Esophagus mucosa (tissue), 1 donor: ENCODE data around the gene MAEA. TPM values are rescaled to one million over a fixed set of nuclear protein-coding genes. Genes with fewer than 3 reads are reported as not detected.
"Not testable (repeated sequence)": the region's sequence is repeated elsewhere in the genome, so short reads cannot be mapped to it uniquely, and the experiment has no call there.

Source experiments
- ATAC-seq: fragments of 200-7000 bp; cut with Tn5 transposase; one replicate; pipeline ENCODE4 v1.9.1; 2020
- total RNA-seq: library from RNA; stranded (reverse); gene quantifications from one replicate; pipeline ENCODE4 v1.2.4, GENCODE V29; 2023
- donor health status: DM: yes; HTN: yes; CAD: no.

The MAEA gene
- total RNA-seq, 1 donor from 2014 or later: 59.4 TPM

DNA sequence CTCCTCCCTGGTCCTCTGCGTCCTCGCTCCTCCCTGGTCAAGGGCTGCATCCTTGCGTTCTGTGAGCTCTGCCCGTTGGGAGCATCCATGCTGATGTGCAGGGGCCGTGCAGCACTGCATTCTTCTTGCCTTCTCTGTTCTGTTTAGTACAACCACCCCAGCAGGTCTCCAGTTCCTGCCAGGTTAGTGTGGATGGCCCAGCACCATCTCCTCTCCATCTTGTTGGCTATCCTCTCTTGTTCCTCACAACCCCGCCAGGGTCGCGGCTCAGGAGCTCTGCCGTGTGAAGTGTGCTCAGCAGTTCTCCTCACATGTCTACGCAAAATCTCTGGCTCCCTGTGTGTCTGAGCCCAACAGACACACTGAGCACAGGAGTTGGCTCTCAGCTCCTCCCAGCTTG, 10.4 kb upstream of the MAEA start:
- no peak for ATAC-seq

GRCh38 chr4:1283711-1284110, 6.0 kb upstream of the MAEA start:
- ATAC-seq: no peak

DNA sequence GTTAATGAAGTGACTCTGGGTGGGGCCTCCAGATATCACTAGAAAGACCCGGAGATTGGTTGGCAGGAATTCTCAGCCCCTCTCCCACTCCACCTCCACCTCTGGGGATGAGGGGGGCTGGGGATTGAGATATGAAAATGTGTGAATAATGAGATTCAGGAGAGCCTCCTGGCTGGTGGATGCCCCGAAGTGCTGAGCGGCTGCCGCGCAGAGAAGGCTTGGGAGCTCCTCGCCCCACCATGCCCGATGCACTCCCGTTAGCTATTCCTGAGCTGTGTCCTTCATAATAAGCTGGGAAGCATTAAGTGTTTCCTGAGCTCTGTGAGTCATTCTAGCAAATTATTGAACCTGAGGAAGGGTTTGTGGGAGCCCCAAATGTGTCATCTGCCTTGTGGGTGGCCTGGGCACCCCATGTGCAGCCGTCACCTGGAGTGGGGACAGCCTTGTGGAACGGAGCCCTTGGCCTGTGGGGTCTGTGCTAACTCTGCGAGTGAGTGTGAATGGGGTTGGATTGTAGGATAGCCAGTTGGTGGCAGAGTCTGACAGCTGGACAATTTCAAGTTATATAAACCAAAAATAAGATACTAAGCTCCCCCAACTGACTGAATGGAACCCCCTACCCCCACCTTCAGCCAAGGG, 4.4 kb upstream of the MAEA start:
- no peak for ATAC-seq

DNA sequence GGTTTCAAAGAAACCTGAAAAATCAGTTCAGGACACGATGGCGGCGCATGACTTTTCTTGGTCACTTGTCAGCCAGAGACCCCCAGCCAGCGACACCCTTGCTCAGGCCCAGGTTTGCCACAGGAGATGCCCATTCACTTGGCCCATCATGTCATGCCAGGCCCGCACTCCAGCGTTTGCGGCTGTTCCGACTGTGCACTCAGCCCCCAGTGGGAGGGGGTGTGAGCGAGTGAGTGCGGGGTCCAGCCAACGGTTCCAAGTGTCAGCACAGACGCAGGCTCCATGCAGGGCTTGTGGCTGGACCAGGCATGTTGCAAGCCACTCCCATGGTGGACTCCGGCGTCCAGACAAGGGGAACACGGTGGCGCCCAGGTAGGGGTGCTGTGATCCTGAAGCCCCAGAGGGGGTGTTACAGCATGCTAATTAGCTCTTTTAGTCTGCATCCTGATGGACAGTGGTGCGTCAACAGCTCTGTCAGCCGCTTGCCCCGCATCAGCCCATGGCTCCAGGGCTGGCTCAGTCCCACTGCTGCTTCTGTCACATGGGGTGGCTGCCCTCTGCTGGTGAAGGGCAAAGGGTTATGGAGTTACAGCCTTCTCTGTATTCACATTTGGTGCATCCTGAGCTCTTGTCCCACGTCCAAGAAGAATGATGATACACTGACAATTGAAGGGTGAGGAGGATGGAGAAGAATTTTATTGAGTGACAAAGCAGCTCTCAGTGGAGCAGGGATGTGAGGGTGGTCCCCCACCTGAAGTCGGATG, 3.7 kb upstream of the MAEA start:
- ATAC-seq: no peak

DNA sequence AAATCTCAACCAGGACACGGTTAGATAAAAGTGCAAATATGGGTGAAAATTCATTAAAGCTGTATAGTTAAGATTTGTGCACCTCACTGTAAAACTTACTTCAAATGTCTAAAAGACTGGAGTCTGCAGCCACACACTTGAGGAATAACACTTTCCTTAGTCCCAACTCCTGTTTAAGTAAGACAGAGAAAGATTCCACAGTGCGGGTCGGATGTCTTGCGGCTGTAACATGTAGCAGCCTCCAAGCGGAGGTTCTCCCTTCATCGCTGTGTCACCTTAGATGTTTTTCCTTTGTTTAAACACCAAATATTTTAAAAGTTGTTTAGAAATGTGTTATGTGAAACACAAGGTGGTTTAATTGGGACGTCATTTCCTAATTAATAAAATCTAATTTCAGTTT, 905 bp upstream of the MAEA start:
- ATAC-seq: no peak

- ATAC-seq: peak; percentile 54
Measured at GRCh38 chr4:1290165-1290977, 680 bp downstream of the MAEA start.

GRCh38 chr4:1291091-1291490, 1.4 kb downstream of the MAEA start:
- ATAC-seq: no peak

DNA sequence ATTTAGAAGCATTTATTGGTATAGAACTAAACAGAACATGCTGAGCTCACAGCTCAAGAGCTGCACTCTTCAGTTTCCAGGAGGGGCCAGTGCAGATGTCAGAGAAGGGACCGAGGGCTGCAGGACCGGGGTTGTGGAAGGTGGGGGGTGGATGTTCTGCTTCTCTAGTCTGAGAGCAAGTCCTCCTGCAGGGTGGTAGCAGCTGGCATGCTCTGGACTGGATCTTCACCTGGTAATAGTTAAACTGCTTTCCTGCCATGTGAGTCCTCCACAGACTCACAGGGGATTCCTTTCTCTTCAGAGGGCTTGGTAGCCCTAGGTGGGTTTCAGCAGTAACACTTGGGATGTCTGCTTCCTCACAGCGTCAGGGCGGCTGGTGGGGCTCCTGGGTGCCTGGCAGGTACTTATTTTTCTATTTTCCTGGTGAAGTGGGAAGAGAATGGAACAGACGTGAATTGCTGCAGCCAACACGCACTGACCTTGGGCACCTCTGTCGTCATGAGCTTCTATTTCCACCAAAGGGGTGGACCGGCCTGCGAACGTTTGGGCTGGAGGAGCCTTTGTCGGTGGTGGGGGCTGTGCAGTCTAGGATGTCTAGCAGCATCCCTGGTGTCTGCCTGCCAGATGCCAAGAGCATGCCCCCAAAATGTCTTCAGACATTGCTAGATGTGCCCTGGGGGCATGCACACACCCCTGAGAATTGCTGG, 2.5 kb downstream of the MAEA start:
- ATAC-seq: no peak

GRCh38 chr4:1292703-1293011, 3.0 kb downstream of the MAEA start:
- ATAC-seq: not testable (repeated sequence)

- no peak for ATAC-seq
Measured at GRCh38 chr4:1293531-1293941, 3.8 kb downstream of the MAEA start.

GRCh38 chr4:1293991-1294390, 4.3 kb downstream of the MAEA start:
- ATAC-seq: no peak

- no peak for ATAC-seq
Measured at GRCh38 chr4:1294424-1294823, 4.7 kb downstream of the MAEA start.

- ATAC-seq: no peak
Measured at GRCh38 chr4:1294891-1295290, 5.2 kb downstream of the MAEA start.

DNA sequence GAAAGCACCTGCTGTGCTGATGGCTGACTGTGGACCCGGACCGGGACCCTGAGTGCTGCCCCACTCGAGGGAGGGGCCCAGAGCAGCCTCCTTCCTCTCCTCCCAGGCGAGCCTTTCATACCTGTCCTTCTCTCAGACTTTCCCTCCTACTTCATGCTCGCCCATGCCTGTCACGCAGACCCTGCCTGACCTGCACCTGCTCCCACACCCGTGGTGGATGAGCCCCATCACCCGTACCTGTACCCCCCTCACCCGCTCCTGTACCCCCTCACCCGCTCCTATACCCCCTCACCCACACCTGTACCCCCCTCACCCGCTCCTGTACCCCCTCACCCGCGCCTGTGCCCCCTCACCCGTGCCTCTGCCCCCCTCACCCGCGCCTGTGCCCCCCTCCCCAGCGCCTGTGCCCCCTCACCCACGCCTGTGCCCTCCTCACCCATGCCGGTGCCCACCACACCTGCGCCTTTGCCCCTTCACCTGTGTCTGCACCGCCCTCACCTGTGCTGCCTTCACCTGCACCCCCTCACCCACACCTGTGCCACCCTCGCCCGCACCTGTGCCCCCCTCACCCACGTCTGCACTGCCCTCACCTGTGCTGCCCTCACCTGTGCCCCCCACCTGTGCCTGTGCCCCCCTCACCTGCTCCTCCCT, 5.8 kb downstream of the MAEA start:
- no peak for ATAC-seq

- ATAC-seq: peak; percentile 11
Measured at GRCh38 chr4:1296324-1297022, 6.8 kb downstream of the MAEA start.

- ATAC-seq: no peak
Measured at GRCh38 chr4:1297023-1297395, 7.3 kb downstream of the MAEA start.

- no peak for ATAC-seq
Measured at GRCh38 chr4:1297456-1298325, 8.0 kb downstream of the MAEA start.

- ATAC-seq: no peak
Measured at GRCh38 chr4:1298461-1298860, 8.8 kb downstream of the MAEA start.

DNA sequence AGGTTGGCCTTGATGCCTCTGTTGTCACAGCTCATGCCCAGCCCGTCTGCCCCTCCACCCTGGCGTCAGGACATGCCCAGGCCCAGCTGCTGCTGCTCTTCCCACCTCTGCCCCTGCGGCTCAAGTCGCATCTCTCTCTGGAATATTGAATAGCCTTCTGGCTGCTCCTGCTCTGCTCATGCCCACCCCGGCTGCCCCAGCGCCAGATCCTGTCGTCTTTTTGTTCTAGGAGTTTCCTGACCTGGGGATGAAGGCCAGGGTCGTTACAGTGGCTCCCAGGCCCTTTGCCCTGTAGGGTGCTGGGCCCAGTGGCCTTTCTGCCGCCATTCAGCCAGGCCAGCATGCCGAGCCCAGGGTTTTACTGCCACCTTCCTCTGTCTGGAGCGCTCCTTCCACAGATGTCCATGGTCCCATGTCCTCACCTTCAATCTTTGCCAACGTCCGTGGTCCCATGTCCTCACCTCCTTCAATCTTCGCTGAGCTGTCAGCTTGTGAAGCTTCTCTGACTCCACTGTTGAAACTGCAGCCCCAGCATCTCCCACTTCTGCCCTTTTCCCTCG, 9.7 kb downstream of the MAEA start:
- no peak for ATAC-seq
